Fibroblast of gingiva (primary cell): ENCODE measurements around the gene PHACTR1.

ENCODE experiments used
- DNase-seq: peaks from one replicate; pipeline ENCODE4 v3.0.0-alpha.2; 2011; ENCODE audit warnings: low read depth

The PHACTR1 gene

DNA sequence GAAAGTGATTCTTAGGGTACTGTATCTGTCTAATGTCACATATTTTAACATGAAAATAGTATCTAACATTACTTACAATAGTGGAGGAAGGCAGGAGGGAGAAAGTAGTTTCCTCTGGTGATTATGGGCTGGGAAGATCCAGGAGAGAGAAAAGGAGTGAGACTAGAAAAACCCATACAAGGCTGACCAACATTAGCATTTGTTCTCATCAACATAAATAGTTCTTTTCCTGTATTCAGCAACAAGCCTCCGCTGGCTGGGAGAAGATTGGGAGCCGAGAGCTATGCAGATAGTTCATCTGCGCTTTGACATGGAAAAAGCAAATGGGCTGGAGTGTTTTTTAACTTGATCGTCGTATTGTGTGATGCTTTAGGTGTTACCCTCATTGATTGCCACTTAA lies 239.4 kb downstream of the PHACTR1 start:
- no peak for DNase-seq

DNA sequence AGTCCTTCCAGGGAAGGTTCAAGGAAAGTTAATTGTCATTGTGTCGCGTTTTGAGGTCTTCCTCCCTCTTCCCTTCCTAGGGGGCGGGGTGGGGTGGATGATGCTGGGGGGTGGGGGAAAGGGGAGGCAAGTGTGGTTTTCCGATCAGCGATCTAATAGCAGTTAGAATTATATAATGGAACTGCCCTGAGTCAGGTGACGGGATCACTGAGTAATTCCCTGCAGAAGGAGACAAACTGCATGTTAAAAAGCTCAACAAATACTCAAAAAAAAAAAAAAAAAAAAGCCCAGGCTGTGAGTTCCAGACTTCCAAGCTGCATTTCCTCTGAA lies 240.4 kb downstream of the PHACTR1 start:
- DNase-seq, result no peak

DNA sequence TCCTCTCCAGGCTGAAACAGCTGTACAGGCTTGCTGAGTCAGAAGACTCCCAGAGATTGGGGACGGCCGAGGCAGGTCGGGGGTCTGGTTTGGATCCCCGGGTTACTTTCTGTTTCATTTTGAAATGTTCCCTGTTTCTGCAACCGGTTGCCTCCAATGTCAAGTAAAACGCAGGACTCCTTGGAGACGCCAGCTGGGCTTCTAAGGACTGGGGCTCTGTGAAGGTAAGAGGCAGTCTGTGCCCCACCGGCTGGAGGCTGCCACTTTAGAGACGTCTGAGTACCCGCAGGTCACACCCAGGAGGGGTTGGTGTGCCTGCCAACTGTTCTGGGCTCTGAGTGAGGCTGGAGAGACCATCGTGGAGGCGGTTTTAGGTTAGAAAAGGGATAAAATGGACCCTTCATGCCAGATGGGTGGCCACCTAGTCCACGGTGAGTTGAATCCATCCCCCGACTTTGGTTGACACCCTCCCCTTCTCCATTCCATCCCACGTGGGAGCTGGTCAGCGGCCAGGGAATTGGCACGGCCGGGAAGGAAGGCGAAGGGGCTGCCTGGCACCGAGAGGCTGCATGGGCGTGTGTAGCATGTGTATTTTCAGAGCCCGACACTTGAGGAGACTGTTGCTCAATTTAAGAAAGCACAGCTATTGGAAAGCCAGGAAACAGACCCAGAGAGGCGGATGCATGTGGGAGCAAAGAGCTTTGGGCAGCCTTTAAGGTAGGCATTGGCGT lies 240.9 kb downstream of the PHACTR1 start:
- DNase-seq, result peak; percentile 76

DNA sequence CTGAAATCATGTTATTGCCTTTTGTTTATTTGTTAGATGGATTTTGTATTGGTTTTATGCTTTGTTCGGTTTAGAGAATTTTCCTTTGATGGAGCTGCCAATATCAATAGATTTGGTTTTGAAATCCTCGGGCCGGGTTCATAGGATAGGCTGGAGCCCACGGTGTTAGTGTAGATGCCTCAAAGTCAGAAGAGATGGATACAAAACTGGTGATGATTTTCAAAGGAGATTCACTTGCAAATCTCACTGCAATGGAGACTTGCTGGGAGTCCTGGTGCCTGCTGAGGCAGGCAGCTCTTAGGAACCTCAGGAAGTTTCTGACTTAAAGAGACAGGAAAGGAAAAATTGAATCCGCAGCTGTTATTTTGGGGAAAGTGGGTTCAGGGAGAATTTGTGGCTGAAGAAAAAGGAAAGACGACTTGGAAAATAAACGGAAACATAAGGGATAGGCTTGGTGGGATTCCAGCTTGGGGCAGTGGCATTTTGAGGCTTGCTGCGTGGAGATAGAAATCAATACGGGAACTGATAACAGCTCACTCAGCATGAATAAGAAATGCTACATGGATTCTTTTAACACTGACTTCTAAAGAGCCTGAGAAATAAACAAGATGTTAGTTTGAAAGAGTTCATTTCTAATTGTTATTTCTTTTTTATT lies 241.6 kb downstream of the PHACTR1 start:
- DNase-seq, result no peak

DNA sequence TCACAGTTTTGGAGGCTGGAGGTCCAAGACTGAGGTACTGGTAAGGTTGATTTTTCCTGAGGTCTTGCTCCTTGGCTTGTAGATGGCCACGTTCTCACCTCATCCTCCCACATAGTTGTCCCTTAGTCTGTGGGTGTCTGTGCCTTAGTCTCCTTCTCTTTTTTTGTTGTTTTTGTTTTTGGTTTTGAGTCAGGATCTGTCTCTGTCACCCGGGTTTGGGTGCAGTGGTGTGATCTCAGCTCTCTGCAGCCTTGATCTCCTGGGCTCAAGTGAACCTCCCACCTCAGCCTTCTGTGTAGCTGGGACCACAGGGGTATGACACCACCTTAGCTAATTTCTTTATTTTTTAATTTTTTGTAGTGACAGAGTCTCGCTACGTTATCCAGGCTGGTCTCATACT lies 245.2 kb downstream of the PHACTR1 start:
- DNase-seq, result no peak

DNA sequence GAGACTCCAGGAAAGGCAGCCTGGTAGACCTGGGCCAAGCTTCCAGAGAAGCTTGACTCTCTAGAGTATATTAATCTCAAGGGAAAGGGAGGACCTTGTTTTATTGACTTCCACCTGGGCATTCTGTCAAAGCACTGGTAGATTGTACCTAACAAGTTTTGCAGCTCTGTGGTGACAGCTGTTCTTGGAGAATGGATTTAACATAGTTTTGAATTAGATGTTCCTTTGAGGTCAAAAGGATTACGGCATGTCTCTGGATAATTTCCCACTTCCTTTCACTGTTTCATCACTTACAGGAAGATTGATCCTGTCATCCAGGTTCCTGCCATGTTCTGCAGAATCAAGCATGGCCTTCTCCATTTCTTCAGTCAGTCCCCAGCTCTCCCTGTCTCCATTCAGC lies 246.0 kb downstream of the PHACTR1 start:
- DNase-seq, result no peak

DNA sequence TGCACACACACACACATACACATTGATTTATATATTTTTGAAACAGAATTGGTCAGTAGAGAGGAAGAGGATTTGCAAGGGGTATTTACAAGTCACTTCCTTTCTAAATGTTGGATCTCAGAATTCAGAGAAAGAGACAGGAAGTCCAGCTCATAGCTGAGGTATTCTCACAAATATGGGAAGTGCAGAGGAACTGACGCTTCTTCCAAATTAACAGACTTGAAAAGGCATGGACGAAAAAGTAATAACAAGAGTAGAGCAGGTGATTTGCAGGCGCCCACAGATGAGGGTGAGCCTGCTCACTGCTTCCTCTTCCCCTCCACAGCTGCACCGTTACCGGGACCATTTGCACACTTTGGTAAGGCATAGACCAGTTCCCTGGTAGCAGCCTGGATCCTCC lies 246.4 kb downstream of the PHACTR1 start:
- DNase-seq, result no peak

DNA sequence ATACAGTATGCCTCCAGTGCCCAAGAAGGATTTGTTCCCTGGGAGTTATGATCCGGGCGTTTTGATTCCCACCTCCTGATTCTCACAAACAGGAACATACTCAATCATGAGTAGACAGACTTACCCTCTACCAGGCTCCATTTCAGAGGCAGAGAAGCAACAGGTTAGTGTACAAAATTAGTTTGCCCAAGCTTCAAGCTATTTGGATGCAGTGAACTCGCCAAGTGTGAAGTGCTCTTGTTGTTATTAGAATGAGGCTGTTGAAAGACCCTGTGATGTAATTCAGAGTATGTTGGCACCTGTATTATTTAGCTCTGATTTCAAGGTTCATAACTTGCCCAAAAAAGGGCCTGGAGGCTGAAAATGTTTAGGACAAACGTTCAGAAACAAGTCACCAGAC lies 247.0 kb downstream of the PHACTR1 start:
- no peak for DNase-seq

DNA sequence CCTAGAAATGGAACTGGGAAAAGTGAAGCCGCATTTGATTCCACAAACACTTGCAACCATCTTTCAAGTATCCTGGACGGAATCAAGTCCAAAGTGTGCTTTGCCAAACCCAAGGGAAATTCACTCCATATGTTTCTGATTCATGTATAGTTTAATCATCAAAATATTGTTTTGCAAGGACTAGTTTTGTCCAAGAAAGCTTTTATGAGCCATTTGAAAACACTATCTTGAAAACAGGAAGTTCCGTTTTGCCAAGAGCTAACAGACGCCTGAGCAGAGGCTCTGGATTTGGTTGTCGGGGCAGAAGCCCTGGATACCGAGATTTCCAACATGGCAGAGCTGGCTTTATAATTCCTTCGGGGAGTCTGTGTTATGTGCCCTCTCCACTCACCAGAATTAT lies 251.1 kb downstream of the PHACTR1 start:
- peak; percentile 80 for DNase-seq

DNA sequence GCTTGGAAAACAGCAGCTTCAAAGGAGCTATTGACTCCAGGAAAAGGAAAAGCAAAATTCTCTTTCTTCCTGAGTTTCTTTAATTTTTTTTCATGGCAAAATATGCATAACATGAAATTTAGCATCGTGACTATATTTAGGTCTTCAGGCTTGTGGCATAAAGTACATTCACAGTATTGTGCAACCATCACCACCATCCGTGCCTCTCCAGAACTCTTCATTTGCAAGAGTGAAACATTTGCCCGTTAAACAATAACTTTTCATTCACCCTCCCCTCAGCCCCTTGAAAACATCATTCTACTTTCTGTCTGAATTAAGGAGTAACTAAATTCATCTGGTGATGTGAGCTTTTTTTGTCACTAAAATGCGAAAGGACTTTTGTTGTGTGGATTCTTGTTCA lies 251.7 kb downstream of the PHACTR1 start:
- DNase-seq, result peak; percentile 31

DNA sequence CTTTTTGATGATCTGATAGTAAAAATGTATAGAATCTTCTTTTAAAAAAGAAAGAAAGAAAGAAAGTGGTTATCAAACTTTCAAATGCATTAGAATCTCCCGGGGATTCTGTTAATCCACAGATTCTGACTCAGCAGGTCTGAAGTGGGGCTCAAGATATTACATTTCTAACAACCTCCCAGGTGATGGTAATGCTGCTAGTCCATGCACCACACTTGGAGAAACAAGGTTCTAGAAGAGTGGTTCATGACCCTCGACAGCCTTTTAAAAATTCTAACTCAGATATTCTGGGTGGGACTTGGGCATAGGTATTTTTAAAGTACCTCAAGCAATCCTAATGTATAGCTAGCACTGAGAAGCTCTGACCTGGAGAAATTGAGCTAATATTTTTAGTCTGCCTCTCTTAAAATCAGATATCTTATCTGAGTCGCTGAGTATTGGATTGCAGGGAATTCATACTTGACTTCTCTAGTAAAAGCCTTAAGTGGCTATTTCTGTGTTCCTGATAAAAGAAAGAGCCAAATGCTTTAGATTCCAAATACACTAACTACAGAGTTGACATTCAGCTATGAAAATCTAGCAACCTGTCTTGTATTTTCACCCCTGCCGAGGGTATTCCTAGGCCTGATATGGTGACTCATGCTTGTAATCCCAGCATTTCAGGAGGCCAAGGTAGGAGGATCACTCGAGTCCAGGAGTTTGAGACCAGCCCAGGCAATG lies 252.4 kb downstream of the PHACTR1 start:
- DNase-seq, result no peak

DNA sequence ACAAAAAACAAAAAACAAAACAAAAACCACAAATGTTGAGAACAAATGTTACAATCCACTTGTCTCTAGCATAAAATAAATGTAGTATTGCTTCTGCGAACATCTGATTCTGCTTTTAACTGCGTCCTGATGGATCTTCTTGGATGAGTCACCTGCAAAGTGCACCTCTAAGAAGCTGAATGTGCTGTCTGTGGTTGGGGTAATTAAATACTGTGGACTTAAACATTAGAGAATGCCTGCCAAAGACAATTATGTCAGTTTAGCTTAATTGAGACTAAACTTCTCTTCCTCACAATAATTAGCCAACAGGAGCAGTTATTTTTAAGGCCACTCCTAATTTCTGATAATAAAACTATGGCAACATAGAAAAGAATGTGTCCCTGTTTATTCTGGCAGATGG lies 253.4 kb downstream of the PHACTR1 start:
- DNase-seq, result no peak

DNA sequence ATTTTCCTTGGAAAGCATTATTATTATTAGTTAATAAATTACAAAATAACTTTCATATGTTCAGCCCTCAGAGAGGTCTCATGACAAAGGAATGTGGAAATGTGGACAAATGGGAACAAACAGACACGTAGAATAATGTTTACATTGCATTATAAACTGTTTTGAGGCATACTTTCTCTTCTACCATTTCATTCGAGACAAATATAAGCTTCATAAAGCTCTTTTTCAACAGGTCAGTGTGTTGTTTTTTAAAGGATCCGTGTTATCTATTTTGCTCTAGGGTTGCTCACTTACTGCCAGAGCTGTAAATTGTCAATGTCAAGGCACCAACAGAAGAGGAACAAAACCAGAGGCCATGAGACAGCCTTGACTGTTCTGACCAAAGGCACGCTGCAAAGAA lies 256.8 kb downstream of the PHACTR1 start:
- DNase-seq, result peak; percentile 27

DNA sequence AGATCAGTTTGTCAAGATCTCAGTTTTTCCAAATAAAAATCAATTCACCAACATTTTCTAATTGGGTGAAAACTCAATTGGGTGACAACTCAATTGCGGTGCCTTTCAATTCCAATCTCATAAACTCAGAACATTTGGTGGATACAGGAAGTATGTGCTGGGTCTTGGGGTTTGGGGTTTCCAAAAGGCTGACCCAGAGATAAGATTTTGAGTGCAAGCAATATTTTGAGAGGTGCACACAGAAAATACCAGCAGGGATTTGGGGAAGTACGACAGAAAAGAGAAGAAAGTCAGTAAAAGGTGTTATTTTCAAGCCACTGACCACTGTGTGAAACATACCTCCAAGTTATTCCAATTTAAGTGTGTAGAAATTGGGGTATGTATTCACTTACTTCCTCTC lies 258.0 kb downstream of the PHACTR1 start:
- DNase-seq, result no peak

DNA sequence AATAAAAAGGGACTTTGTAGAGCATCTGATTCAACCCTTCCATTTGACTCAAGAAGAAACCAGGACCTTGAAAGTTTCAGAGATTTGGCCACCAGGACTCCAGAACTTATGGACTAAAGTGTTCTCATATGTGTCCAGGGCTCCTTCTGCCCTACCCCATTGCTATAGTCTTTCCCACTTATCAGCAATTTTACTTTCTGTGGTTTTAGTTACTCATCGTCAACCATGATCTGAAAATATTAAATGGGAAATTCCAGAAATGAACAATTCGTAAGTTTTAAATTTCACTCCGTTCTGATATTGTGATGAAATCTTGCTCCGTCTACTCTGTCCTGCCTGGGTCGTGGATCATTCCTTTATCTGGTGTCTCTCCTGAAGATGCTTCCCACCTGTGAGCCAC lies 259.8 kb downstream of the PHACTR1 start:
- DNase-seq, result no peak

DNA sequence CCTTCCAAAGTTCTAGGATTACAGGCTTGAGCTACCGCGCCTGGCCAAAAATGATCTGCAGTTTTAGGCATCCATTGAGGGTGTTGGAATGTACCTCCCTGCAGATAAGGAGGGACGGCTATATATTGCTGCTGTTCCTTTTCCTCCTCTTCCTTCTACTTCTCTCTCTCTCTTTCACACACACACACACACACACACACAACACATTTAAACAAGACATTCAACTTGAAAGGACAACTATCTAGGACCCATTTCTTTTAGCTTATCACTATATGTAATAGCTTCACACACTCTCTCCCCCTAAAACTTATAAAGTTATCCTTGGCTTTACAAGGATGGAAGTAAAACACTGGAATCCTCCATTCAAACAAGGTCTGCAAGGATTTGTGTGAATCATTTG lies 260.6 kb downstream of the PHACTR1 start:
- no peak for DNase-seq

DNA sequence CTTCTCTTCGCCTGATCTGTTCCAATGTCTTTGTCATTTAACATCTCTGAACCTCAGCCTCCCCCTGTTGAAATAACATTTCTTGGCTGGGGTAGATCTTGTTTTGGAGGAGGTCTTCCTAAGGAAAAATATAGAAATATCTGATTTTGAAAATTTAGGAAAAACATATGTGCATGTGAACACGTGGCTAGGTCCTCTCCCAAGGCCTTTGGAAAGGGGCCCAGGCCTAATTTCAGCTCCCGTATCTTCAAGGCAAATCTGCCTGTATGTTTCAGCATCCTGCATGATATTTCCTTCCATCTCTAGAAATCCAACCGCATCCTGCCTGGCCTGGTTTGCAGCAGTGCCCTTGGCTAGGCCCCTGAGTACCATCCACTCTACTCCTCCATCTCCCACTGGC lies 261.2 kb downstream of the PHACTR1 start:
- no peak for DNase-seq

DNA sequence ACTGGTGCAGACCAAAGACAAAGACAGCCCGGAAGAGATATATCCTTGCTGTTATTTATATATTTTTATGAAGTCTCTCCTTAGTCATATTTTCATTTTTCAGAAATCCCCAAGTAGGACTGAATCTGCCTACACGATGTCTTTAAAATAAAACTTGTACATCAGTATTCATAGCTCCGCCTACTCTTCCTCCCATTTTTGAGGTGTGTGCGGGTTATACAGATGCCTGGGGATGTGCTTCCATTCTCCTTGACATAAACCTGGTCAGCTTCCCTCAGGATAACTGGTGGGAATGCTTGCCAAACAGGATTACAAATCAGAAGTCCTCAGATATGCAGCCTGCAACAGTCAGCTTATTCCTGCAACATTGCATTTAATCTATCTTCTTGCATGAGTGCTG lies 264.2 kb downstream of the PHACTR1 start:
- DNase-seq, result no peak

DNA sequence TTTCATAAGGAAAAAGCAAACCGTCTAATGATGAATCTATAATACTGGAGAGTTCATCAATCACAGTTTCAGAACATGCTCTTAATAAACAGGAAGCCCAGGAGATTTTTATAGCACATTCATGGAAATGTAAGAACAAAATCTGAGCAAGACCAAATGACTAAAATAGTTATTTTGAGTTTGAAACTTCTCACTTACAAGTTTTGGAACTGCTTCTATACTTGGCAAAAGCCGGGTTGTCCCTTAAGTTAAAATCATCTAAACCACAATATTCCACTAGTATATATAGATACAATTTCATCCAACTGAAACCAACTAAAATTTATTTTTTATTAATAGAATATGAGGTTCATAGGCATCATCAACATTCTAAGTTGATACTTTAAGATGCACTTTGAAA lies 268.2 kb downstream of the PHACTR1 start:
- DNase-seq, result no peak

DNA sequence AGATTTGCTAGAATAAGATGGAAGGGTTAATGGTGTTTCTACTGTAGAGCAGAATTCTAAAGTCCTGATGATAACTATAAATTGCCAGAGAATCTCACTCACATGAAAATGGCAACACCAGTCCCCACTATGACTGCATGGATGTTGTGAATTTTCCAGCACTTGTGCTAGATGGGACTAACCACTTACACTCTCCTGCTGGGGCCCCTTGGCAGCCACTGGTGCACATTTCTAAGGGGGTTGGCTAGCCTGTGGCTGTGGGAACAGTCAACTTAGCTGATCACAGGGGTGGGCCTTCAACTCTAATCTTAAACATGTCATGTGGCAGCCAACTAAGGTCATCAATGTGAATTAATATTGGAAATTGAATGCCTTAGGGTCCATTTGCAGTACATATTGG lies 271.2 kb downstream of the PHACTR1 start:
- DNase-seq, result no peak

DNA sequence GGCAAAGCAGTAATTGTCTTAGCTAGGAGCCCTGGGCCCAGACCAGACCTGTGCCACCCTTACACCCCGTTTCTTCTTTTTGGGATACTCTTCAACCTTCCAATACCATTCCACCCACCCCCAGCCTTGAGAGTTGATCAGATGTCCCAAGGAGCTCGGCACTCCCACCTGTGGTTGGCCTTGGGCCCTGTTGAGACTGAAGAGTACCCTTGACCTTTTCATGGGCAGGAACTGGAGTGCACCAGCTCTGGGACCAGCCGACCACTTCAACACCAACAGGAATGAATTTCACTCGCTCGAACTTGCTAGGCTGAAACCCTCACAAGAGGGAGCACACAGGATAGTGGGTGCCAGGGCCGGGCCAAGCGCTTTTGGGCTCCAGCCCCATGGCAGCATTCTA lies 273.6 kb downstream of the PHACTR1 start:
- DNase-seq, result no peak

DNA sequence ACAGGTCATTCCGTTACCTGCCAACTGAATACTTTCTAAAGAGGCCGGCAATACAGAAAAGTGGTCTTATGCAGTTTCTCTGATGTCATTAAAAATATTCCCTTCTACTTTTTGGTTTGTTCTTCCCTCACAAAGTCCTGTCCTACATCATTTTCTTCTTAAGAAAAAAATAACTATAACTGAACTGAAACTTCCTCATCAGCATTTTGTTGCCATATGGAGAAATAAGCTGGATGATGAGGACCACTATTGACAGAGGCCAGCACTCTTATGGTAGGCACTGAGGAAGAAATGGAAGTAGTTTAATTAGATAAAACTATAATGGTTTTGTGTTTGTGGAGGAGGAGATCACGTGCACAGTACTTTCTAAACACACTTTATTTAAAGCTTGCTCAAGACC lies 274.9 kb downstream of the PHACTR1 start:
- no peak for DNase-seq

DNA sequence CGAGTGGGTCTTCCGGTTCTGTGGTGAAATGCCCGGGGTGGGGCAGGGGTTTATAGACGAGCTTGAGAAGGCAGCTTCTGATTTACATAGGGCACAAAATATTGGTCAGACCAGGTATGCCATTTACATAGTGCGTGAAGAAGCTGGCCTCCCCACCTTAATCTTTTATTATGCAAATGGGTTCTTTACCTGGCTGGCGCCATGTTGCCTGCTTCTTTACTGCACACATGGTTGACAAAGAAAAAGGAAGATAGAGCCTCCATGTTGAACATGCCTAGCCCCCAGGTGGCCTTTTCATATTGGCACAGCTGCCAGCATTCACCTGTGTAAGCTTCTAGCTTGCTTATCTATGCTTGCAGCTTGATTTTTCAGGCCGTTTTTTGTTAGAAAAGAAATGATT lies 276.2 kb downstream of the PHACTR1 start:
- DNase-seq, result no peak
